GM18498 (cell line): ENCODE results near the gene ZNF530.

Source experiments
- ATAC-seq: cut with Tn5 transposase; IDR thresholded peaks from one replicate; pipeline ENCODE4 v1.9.1; 2021; ENCODE audit warnings: mild to moderate bottlenecking, moderate library complexity; ENCODE audit not compliant: unreplicated experiment

The ZNF530 gene

DNA sequence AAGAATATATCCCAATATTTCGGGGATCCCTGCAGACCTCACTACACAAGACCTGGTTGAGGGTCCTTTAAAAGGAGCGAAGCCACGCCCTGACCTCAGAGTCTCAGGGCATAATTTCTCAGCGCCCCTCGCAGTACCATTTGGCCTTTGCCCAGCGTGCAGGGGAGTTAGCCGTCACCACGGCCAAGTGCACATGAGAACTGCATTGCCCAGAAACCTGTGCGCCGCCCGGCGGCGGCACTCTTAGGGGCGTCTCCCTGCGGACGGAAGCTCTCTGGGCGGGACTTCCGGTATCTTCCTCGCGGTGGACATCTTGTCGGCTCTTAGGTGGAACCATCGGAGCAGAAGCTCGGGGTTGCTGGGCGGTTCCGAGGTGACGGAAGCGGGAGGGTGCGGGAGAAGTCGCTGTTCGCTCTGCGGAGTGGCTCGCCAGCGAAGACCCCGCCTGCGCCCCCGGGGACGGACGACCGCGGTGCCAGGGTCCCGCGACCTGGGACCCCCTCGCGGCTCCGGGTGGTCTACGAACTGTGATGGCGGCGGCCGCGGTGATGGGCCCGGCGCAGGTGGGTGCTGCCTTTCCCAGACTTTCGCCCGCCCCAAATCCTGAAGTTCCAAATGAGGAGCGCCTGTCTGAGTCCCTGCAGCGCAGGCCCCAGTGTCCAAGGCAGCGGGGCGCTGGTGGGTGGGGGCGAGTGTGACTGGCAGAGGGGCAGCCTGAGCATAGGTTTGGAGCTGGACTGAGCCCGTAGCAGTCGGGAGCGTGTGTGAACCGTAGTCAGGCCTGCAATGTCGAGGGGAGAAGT is 14.5 kb downstream of the ZNF530 start, which contains the start of gene ZNF134:
TSS of gene ZNF134 (plus strand) at position 302 of the 803 bp plus-strand sequence. CDS start 5,227 bp downstream, outside the sequence.
- ATAC-seq: peak; percentile 98

DNA sequence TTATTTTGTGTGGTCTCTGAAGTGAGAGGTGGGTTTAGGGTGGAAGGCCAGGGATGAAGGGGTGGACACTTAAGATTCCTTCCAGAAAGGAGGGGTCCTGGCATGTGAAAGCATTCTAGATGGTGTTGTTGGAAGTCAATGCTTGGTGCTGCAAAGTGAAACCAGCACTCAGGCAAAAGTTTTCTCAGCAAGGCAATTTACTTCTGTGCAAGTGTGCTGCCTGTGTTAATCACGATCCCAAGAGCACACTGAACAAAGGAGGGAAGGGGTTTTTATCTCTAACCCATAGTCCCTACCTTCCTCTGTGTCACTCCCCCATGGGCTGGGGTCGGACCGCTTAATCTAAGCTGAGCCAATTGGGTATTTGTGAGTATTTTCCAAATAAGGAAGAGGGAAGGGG is 15.7 kb downstream of the ZNF530 start:
- no peak for ATAC-seq

DNA sequence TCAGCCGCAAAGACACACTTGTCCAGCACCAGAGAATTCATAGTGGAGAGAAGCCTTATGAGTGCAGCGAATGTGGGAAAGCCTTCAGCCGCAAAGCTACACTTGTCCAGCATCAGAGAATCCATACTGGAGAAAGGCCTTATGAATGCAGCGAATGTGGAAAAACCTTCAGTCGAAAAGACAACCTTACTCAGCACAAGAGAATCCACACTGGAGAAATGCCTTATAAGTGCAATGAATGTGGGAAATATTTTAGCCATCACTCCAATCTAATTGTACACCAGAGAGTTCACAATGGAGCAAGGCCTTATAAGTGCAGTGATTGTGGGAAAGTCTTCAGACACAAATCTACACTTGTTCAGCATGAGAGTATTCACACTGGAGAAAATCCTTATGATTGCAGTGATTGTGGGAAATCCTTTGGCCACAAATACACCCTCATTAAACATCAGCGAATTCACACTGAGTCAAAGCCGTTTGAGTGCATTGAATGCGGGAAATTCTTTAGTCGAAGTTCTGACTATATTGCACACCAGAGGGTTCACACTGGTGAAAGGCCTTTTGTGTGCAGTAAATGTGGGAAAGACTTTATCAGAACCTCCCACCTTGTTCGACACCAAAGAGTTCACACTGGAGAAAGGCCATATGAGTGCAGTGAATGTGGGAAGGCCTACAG is 21.1 kb downstream of the ZNF530 start:
- ATAC-seq: no peak

DNA sequence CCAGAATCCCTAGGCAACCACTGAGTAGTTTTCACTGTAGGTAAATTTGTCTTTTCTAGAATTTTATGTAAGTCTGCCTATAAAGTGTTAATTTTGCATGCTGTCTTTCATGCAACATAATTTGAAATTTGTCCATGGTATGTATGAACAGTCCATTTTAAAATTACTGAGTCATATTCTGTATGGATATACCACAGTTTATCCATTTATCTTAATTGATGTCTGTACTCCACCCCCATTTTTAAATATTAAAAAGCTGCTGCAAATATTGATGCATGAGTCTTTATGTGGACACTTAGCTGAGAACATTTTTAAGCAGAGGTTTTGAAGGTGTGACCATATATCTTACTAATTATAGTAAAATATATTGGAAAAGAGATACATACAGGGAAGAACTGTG is 23.4 kb downstream of the ZNF530 start:
- no peak for ATAC-seq

DNA sequence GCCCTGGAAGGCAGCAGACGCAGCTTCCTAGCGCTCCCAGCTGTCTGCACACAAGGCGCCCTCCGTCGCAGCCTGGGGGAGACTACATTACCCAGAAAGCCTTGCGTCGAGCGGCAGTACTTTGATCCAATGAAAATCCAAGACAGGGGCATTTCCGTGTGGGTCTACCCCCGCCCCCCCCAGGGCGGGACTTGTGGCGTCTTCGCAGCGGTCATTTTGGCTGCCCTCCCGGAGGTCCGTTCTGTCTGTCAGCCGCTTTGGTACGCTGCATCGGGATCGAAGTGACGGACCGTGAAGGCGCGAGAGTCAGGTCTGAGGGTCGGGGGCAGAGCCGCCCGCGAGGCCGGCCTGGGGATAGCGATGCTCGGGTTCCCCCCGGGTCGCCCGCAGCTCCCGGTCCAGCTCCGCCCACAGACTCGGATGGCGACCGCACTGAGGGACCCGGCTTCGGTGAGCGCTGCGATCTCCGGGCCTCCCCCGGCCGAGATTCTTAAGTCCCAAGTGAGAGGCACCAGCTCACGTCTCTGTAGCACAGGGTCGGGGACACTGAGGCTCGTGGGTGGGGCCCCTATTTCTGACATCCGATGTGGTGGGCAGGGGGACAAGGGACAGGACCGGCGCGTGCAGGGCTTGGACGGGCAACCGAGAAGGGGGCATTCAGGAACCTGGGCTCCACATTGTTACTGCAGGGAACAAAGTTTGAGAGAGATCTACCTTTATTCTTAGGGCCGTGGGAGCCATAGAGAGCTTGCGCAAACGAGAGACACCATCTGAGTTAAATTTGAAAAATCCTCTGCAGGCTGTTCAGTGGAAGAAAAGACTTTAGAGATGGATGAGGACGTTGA is 33.5 kb downstream of the ZNF530 start, which contains the start of gene ZNF211:
TSS of gene ZNF211 (plus strand) at position 182 of the 845 bp plus-strand sequence. CDS start at position 361, 179 bp downstream.
- ATAC-seq: peak; percentile 90

DNA sequence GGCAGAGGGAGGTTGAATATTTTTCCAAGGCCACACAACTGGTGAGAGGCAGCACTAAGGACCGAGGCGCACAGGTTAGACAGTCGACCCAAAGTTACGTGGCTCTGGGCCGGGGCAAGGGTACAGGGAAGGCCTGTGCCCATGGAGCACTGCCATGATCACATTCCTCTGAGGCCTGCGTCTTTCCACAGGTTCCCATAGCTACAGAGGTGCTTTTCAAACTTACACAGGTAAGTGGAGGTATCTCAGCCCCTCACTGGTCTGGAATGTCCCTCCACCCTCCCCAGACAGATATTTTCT is 34.1 kb downstream of the ZNF530 start:
- ATAC-seq: no peak

DNA sequence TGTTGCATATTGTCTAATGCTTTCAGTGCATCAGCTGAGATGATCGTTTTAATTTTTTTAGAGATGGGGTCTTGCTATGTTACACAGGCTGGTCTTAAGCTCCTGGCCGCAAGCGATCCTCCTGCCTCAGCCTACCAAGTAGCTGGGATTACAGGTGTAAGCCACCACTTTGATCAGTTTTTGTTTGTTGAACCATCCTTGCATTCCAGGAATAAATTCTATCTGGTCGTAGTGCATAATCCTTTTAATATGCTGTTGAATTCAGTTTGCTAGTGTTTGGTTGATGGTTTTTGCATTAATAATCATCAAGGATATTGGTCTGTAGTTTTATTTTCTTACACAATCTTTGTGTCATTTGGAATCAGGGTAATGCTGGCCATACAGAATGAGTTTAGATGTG is 37.7 kb downstream of the ZNF530 start:
- ATAC-seq: no peak

DNA sequence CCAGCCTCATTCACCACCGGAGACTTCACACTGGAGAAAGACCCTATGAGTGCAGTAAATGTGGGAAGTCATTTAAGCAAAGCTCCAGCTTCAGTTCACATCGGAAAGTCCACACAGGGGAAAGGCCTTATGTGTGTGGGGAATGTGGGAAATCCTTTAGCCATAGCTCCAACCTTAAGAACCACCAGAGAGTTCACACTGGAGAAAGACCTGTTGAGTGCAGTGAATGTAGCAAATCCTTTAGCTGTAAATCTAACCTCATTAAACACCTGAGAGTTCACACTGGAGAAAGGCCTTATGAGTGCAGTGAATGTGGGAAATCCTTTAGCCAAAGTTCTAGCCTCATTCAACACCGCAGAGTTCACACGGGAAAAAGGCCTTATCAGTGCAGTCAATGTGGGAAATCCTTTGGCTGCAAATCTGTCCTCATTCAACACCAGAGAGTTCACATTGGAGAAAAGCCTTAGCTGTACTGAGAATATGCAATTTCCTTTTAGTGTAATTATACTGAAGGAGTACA is 42.1 kb downstream of the ZNF530 start:
- ATAC-seq: no peak

DNA sequence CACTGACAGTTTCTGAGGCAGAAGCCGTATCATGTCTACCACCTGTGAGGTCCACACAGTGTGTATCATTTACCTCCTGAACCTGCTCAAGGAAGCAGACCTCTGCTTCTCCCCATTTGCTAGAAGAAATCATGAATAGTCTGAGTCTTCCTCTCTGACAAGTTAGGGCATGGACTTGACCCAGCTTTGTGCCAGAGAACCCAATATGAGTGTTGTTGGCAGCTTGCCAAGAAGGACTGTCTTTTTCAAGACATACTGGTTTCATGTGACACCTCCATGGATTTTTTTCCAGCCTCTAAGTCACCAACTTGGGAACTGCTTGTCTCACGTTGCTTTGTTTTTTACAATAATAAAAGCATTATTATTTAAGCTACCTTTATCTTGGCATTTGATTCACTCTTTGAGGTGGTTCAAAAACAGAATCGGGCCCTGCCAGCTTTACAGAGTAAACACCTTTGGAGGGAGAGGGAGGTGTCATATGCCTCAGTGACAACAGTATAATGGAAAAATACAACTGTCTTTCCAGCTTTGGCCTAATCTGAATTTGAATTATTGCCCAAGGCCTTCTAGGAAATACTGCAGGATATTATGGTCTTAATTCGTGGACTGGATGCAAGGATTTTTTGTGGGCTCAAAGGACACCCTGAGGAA is 42.8 kb downstream of the ZNF530 start:
- no peak for ATAC-seq

DNA sequence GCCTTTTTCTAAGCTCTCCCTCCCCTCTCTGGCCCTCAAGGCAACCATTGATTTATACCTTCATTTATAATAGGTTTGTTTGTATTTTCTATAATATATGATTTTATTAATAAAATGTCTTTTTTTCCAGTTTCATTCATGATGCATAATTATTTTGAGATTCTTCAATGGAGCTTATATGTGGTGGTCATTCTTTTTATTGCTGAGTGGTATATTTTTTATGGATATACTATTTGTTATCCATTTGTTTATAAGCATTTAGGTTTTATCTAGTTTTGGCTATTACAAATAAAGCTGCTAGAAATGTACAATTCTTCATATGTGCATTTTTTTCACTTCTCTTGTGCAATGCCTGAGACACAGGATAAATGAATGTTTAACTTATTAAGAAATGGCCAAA is 44.0 kb downstream of the ZNF530 start:
- ATAC-seq: no peak

DNA sequence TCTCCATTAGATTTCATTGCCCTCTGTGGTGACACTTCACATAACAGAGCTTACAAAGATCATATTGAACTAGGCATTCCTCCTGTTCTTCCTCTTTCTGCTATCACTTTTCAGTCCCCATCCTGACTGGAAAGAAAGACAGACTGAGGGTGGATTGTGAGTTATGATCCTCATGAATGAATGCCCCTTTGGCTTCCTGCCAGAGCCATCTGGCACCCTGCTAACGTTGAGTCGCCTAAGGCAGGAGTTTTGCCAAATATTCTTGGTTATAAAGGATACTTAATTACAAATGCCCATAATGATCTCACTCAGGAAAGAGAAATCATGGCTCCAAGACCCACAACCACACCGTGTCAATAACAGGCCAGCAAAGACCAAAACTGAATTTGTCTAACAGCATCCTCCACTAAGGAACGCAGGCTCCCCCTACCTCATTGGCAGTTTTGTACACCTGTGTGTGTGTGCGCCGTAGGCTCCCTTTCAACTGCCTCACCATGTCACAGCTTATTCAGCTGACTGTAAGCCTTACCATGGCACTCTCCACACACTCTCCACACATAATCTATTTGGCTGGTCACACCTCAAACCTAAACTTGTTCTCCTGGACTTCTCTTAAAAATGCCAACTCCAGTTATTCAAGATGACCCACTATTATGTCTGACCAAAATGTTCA is 48.8 kb downstream of the ZNF530 start:
- no peak for ATAC-seq

DNA sequence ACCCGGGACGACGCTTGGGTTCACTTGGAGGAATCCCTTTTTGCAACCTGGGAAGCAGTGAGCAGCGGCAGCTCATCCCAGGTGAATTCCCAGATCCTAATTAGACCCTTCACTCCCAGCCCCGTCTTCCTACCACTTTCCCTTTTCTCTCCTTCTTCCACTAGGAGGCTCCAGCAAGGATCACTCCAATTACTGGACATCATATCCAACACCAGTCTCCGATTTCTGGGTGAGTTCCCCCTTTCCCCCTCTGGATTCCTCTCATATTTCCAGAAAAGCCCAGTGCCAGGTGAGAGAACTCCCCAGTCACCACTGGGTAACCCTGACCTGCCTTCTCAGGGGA is 51.9 kb downstream of the ZNF530 start:
- ATAC-seq: no peak

DNA sequence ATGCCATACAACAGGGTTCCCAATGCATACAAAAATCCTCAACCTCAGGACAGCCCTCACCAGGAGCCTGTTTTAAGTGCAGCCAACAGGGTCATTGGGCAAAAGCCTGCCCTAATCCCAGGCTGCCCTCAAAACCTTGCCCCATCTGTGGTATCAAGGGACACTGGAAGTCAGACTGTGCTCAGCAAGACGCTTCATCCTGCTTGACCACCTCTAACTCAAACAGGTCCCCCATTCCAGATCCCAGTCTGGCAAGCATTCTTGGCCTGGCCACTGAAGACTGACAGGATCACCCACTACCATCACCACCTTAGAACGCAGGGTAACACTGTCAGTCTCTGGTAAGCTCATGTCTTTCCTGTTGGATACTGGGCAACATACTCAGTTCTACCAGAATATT is 54.0 kb downstream of the ZNF530 start:
- no peak for ATAC-seq

DNA sequence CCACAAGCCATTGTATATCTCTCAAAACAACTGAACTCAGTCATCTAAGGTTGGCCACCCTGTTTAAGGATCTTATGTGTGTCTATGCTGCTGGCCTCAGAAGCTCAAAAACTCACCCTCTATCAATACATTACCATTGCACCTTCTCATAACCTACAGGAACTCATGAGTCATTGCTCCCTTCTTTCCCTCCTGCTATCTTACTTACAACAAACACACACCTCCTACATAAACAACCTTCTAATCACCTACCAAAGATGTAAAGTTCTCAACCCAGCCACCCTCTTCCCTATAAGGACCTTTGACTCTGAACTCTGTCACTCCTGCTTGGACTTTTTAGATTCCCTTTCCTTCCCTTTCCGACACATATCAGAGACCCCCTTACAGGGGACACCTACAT is 55.8 kb downstream of the ZNF530 start:
- ATAC-seq: no peak

DNA sequence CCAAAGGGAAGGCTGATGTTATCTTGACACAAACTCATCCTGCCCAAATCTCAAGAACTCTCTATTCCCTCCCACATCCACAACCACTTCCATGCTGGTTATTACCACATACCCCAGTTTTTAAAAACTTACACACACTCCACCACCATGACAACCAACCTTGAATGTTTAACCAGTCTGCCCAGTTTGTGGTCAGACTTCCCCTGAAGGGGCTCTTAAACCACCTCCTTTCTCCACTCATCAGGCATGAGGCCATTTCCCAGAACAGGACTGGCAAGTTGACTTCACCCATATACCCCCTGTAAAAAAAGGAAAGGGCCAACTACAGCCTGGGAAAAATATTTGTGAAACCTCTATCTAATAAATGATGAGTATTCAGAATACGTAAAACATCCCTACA is 56.7 kb downstream of the ZNF530 start:
- no peak for ATAC-seq
